ENCODE data around the gene GLIPR1.
A peak's percentile ranks its signal among the peaks of the same experiment; 100 is the strongest.
"Not testable (repeated sequence)": the region's sequence is repeated elsewhere in the genome, so short reads cannot be mapped to it uniquely, and the experiment has no call there.

The GLIPR1 gene

DNA sequence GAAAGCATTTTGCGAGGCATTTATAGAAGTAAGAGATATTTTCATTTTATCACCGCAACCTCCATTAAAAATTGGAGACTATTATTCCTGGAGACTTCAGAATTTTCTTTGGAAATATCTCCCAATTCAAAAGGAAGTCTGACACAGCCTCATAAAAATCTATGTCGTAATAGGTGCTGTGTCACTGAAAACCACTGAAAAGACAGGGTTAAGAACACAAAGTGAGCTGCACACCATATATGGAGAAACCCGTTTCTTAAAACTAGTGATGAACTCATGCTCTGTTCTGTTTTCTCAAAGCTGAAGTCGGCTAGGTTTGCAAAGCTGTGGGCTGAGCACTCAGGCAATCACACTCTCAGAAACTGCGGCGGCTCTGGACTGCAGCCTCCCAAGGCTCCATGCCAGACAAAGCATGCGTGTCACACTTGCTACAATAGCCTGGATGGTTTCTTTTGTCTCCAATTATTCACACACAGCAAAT, at the start of gene GLIPR1:
TSS of gene GLIPR1 (plus strand) at position 287 of the 481 bp plus-strand sequence. CDS start at position 413, 126 bp downstream.
- no peaks in the 10 kb centered on the region for H3K9me3 ChIP-seq (ENCODE audit: insufficient read depth, low read depth, low read length)
- H3K4me1 ChIP-seq (ENCODE audit: insufficient read depth, low read length): peaks cover 9% of the 10 kb centered on the region
- no peak within 1 kb of the TSS for H3K27ac ChIP-seq (ENCODE audit: low read length)
- no peaks in the 10 kb centered on the region for H3K36me3 ChIP-seq (ENCODE audit: insufficient read depth, low read depth, low read length)
- no peak within 1 kb of the TSS for H3K9ac ChIP-seq (ENCODE audit: low read depth, low read length)
- no peaks in the 10 kb centered on the region for H3K27me3 ChIP-seq (ENCODE audit: insufficient read depth, low read length)
- H3K4me3 ChIP-seq (ENCODE audit: low read length): 0 out of 2 replicates have a peak within 1 kb of the TSS, but pooled peaks have one; percentile 22

DNA sequence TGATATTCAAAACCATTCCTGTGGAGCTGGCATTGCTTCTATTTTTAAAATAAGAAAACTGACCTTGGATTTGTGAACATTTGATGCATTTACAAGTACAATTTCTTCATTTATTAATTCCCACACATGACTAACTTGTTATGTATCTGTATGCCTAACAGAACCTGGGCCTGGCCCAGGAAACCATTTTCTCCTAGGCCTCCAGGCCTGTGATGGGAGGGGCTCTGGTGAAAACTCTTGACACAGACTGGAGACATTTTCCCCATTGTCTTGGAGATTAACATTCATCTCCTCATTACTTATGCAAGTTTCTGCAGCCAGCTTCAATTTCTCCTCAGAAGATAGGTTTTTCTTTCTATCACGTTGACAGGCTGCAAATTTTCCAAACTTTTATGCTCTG, 47.6 kb upstream of the GLIPR1 start:
- Histone ChIP-seq H3K27ac (ENCODE audit: low read length) (no peak overlapping the region), H3K4me1 (ENCODE audit: insufficient read depth, low read length) (peaks cover 9% of the 10 kb centered on the region; the same call in 1 of the 2 replicates), H3K36me3 (ENCODE audit: insufficient read depth, low read depth, low read length) (no peaks in the 10 kb centered on the region), H3K27me3 (ENCODE audit: insufficient read depth, low read length) (no peaks in the 10 kb centered on the region), H3K9ac (ENCODE audit: low read depth, low read length) (no peak overlapping the region), H3K4me3 (ENCODE audit: low read length) (no peak overlapping the region), H3K9me3 (ENCODE audit: insufficient read depth, low read depth, low read length) (peaks cover 46% of the 10 kb centered on the region)

- H3K27me3 ChIP-seq (ENCODE audit: insufficient read depth, low read length): no peaks in the 10 kb centered on the region
- H3K9me3 ChIP-seq (ENCODE audit: insufficient read depth, low read depth, low read length): peaks cover 31% of the 10 kb centered on the region
- H3K9ac ChIP-seq (ENCODE audit: low read depth, low read length): no peak overlapping the region
- no peak overlapping the region for H3K4me3 ChIP-seq (ENCODE audit: low read length)
- H3K4me1 ChIP-seq (ENCODE audit: insufficient read depth, low read length): no peaks in the 10 kb centered on the region
- H3K36me3 ChIP-seq (ENCODE audit: insufficient read depth, low read depth, low read length): no peaks in the 10 kb centered on the region
- H3K27ac ChIP-seq (ENCODE audit: low read length): no peak overlapping the region
These were observed 43.0 kb upstream of the GLIPR1 start for GRCh38 chr12:75437564-75437963.

- Histone ChIP-seq H3K9me3 (ENCODE audit: insufficient read depth, low read depth, low read length) (peaks cover 31% of the 10 kb centered on the region), H3K36me3 (ENCODE audit: insufficient read depth, low read depth, low read length) (no peaks in the 10 kb centered on the region), H3K9ac (ENCODE audit: low read depth, low read length) (no peak overlapping the region), H3K4me3 (ENCODE audit: low read length) (no peak overlapping the region), H3K27me3 (ENCODE audit: insufficient read depth, low read length) (no peaks in the 10 kb centered on the region), H3K27ac (ENCODE audit: low read length) (no peak overlapping the region), H3K4me1 (ENCODE audit: insufficient read depth, low read length) (no peaks in the 10 kb centered on the region)
These were observed 42.3 kb upstream of the GLIPR1 start for GRCh38 chr12:75438059-75438754.

DNA sequence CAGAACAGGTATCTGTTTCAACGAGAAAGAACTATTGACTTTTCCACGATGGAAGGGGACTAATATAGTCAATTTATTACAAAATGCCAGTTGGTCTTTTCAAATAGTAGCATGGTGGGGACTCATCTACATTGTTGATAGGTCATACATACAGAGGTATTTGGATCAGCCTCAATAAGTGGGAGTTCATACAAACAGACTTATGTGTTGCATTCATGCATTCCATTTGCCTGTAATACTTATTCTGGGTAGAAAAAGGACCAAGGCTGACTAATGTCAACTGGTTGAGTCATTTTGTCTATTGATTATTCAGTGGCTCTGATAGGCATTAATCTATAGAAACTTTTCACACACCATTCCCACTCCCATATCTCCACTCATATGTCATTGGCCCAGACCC, 41.5 kb upstream of the GLIPR1 start:
- Histone ChIP-seq H3K9ac (ENCODE audit: low read depth, low read length) (no peak overlapping the region), H3K27me3 (ENCODE audit: insufficient read depth, low read length) (no peaks in the 10 kb centered on the region), H3K4me3 (ENCODE audit: low read length) (no peak overlapping the region), H3K27ac (ENCODE audit: low read length) (no peak overlapping the region), H3K36me3 (ENCODE audit: insufficient read depth, low read depth, low read length) (no peaks in the 10 kb centered on the region), H3K9me3 (ENCODE audit: insufficient read depth, low read depth, low read length) (peaks cover 27% of the 10 kb centered on the region), H3K4me1 (ENCODE audit: insufficient read depth, low read length) (no peaks in the 10 kb centered on the region)

DNA sequence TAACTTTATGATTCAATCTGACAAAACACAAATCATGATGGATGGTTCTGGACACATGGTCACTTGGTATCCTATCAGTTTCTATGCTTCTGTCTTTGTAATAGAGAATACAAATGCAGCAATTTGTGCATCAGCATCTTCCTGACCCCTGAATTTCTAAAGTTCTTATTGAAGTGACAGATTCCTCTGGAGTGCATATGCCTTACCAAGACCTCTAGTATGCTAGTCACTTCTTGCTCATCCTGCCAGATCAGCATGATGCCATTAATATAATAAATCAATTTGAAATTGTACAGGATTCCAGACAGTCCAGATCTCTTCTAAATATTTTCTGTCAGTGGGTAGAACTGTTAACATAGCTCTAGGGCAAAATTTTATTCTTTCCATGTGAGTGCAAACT, 40.6 kb upstream of the GLIPR1 start:
- H3K27me3 ChIP-seq (ENCODE audit: insufficient read depth, low read length): no peaks in the 10 kb centered on the region
- peaks cover 19% of the 10 kb centered on the region for H3K9me3 ChIP-seq (ENCODE audit: insufficient read depth, low read depth, low read length)
- H3K4me1 ChIP-seq (ENCODE audit: insufficient read depth, low read length): no peaks in the 10 kb centered on the region
- no peak overlapping the region for H3K27ac ChIP-seq (ENCODE audit: low read length)
- no peak overlapping the region for H3K9ac ChIP-seq (ENCODE audit: low read depth, low read length)
- no peak overlapping the region for H3K4me3 ChIP-seq (ENCODE audit: low read length)
- H3K36me3 ChIP-seq (ENCODE audit: insufficient read depth, low read depth, low read length): no peaks in the 10 kb centered on the region

- not testable (repeated sequence) for H3K36me3 ChIP-seq (ENCODE audit: insufficient read depth, low read depth, low read length); H3K9me3 ChIP-seq (ENCODE audit: insufficient read depth, low read depth, low read length); H3K9ac ChIP-seq (ENCODE audit: low read depth, low read length); H3K4me3 ChIP-seq (ENCODE audit: low read length); H3K4me1 ChIP-seq (ENCODE audit: insufficient read depth, low read length); H3K27ac ChIP-seq (ENCODE audit: low read length); H3K27me3 ChIP-seq (ENCODE audit: insufficient read depth, low read length)
These were observed 38.7 kb upstream of the GLIPR1 start for GRCh38 chr12:75441687-75442449.

- H3K4me1 ChIP-seq (ENCODE audit: insufficient read depth, low read length); H3K36me3 ChIP-seq (ENCODE audit: insufficient read depth, low read depth, low read length): not testable (repeated sequence)
These were observed 38.1 kb upstream of the GLIPR1 start for GRCh38 chr12:75442454-75442853.

GRCh38 chr12:75443709-75444108, 36.8 kb upstream of the GLIPR1 start:
- Histone ChIP-seq H3K27me3 (ENCODE audit: insufficient read depth, low read length) (no peaks in the 10 kb centered on the region), H3K9me3 (ENCODE audit: insufficient read depth, low read depth, low read length) (peaks cover 9% of the 10 kb centered on the region), H3K9ac (ENCODE audit: low read depth, low read length) (no peak overlapping the region), H3K36me3 (ENCODE audit: insufficient read depth, low read depth, low read length) (no peaks in the 10 kb centered on the region), H3K4me1 (ENCODE audit: insufficient read depth, low read length) (no peaks in the 10 kb centered on the region), H3K27ac (ENCODE audit: low read length) (no peak overlapping the region), H3K4me3 (ENCODE audit: low read length) (no peak overlapping the region)

More at GRCh38 chr12:75442454-75442853, 38.1 kb upstream of the GLIPR1 start:
- not testable (repeated sequence) for H3K27ac ChIP-seq (ENCODE audit: low read length); H3K4me3 ChIP-seq (ENCODE audit: low read length); H3K27me3 ChIP-seq (ENCODE audit: insufficient read depth, low read length); H3K9me3 ChIP-seq (ENCODE audit: insufficient read depth, low read depth, low read length); H3K9ac ChIP-seq (ENCODE audit: low read depth, low read length)

DNA sequence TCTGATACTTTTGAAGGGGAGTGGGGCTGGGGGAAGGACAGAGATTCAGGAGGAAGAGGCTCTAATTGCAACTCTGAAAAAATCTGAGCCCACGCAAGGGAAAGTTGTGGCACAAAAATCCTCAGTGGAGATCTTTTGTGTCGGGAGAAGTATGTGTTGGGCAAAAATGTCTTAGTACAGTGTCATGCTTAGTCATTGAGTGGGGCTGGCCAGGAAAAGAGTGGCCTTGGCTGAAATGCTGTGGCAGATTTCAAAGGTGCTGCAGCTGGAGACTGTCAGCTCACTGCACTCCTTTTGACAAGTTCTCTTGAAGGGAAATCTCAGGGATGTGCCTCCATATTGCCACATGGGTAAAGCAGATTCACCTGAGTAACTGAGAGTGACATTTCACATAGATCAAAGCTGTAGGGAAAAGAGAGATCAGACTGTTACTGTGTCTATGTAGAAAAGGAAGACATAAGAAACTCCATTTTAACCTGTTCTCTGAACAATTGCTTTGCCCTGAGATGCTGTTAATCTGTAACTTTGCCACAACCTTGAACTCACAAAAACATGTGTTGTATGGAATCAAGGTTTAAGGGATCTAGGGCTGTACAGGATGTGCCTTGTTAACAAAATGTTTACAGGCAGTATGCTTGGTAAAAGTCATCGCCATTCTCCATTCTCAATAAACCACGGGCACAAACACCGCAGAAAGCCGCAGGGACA, 36.0 kb upstream of the GLIPR1 start:
- Histone ChIP-seq H3K4me3 (ENCODE audit: low read length) (no peak overlapping the region), H3K9ac (ENCODE audit: low read depth, low read length) (no peak overlapping the region), H3K27me3 (ENCODE audit: insufficient read depth, low read length) (no peaks in the 10 kb centered on the region), H3K4me1 (ENCODE audit: insufficient read depth, low read length) (no peaks in the 10 kb centered on the region), H3K36me3 (ENCODE audit: insufficient read depth, low read depth, low read length) (no peaks in the 10 kb centered on the region), H3K9me3 (ENCODE audit: insufficient read depth, low read depth, low read length) (peaks cover 9% of the 10 kb centered on the region), H3K27ac (ENCODE audit: low read length) (no peak overlapping the region)

- not testable (repeated sequence) for H3K4me3 ChIP-seq (ENCODE audit: low read length); H3K27me3 ChIP-seq (ENCODE audit: insufficient read depth, low read length); H3K9ac ChIP-seq (ENCODE audit: low read depth, low read length); H3K27ac ChIP-seq (ENCODE audit: low read length); H3K4me1 ChIP-seq (ENCODE audit: insufficient read depth, low read length); H3K36me3 ChIP-seq (ENCODE audit: insufficient read depth, low read depth, low read length); H3K9me3 ChIP-seq (ENCODE audit: insufficient read depth, low read depth, low read length)
These were observed 35.4 kb upstream of the GLIPR1 start for GRCh38 chr12:75445137-75445507.

All from iPS-20b (cell line).